Parathyroid adenoma (tissue), 2 donors: ENCODE measurements around the gene RBM23.

ENCODE experiments used
- H2AFZ ChIP-seq: fragments of 300-600 bp; sonication (generic); one replicate; pipeline ENCODE4 v1.7.0; 2017; ENCODE audit warnings: antibody characterized with exemption, mild to moderate bottlenecking
- H3K27ac ChIP-seq: fragments of 300-600 bp; sonication (generic); one replicate; pipeline ENCODE4 v1.7.0; 2017
- H3K27me3 ChIP-seq: fragments of 300-600 bp; sonication (generic); one replicate; pipeline ENCODE4 v1.7.0; 2017; ENCODE audit warnings: low read length; ENCODE audit not compliant: control insufficient read depth, insufficient read depth
- H3K36me3 ChIP-seq: fragments of 300-600 bp; sonication (generic); one replicate; pipeline ENCODE4 v1.7.0; 2017; ENCODE audit warnings: low read length; ENCODE audit not compliant: control insufficient read depth, insufficient read depth
- H3K4me1 ChIP-seq: fragments of 300-600 bp; sonication (generic); one replicate; pipeline ENCODE4 v1.7.0; 2017; ENCODE audit warnings: control low read depth
- H3K4me2 ChIP-seq: fragments of 300-600 bp; sonication (generic); one replicate; pipeline ENCODE4 v1.7.0; 2017; ENCODE audit warnings: low read length
- H3K4me3 ChIP-seq: fragments of 300-600 bp; sonication (generic); one replicate; pipeline ENCODE4 v1.7.0; 2017; ENCODE audit warnings: low read depth, low read length
- H3K79me2 ChIP-seq: fragments of 300-600 bp; sonication (generic); one replicate; pipeline ENCODE4 v1.7.0; 2017; ENCODE audit warnings: control low read depth
- H3K9ac ChIP-seq: fragments of 300-600 bp; sonication (generic); one replicate; pipeline ENCODE4 v1.7.0; 2017; ENCODE audit warnings: mild to moderate bottlenecking
- H3K9me3 ChIP-seq: fragments of 300-600 bp; sonication (generic); one replicate; pipeline ENCODE4 v1.7.0; 2017; ENCODE audit warnings: low read length; ENCODE audit not compliant: control insufficient read depth
- CTCF ChIP-seq: fragments of 300-600 bp; sonication (generic); IDR thresholded peaks from one replicate; pipeline ENCODE4 v1.7.0; 2017; ENCODE audit warnings: antibody characterized with exemption, mild to moderate bottlenecking
- donor health status: primary hyperparathyroidism.

Gene RBM23

GRCh38 chr14:22886500-22887259 is 32.3 kb downstream of the RBM23 start:
- peak overlapping the region; percentile 96 for H3K9ac ChIP-seq
- peaks cover 15% of the 10 kb centered on the region for H3K79me2 ChIP-seq
- H3K27ac ChIP-seq: peak overlapping the region; percentile 97

GRCh38 chr14:22885975-22886374 is 33.0 kb downstream of the RBM23 start:
- Histone ChIP-seq H3K27ac (peak overlapping the region; percentile 97), H3K4me1 (peaks cover 38% of the 10 kb centered on the region), H3K79me2 (peaks cover 16% of the 10 kb centered on the region), H3K4me2 (peak overlapping the region; percentile 95), H3K4me3 (peak overlapping the region; percentile 95), H3K9ac (no peak overlapping the region), H3K9me3 (no peaks in the 10 kb centered on the region), H3K27me3 (no peaks in the 10 kb centered on the region), H3K36me3 (no peaks in the 10 kb centered on the region), H2AFZ (peak overlapping the region; percentile 97)
- TF ChIP-seq CTCF: no peak

More at GRCh38 chr14:22886500-22887259, 32.3 kb downstream of the RBM23 start:
- H2AFZ ChIP-seq: peak overlapping the region; percentile 97
- peaks cover 34% of the 10 kb centered on the region for H3K4me1 ChIP-seq
- peak; percentile 17 for TF ChIP-seq CTCF
- peak overlapping the region; percentile 95 for H3K4me3 ChIP-seq
- peak overlapping the region; percentile 95 for H3K4me2 ChIP-seq
- no peaks in the 10 kb centered on the region for H3K36me3 ChIP-seq
- H3K9me3 ChIP-seq: no peaks in the 10 kb centered on the region
- H3K27me3 ChIP-seq: no peaks in the 10 kb centered on the region

- H3K36me3 ChIP-seq: no peaks in the 10 kb centered on the region
- no peak overlapping the region for H3K9ac ChIP-seq
- H3K4me3 ChIP-seq: no peak overlapping the region
- H3K79me2 ChIP-seq: peaks cover 16% of the 10 kb centered on the region
- no peaks in the 10 kb centered on the region for H3K27me3 ChIP-seq
- no peak for TF ChIP-seq CTCF
- no peak overlapping the region for H3K4me2 ChIP-seq
- peaks cover 38% of the 10 kb centered on the region for H3K4me1 ChIP-seq
- H2AFZ ChIP-seq: no peak overlapping the region
- peak overlapping the region; percentile 94 for H3K27ac ChIP-seq
- H3K9me3 ChIP-seq: no peaks in the 10 kb centered on the region
These were observed 34.0 kb downstream of the RBM23 start for GRCh38 chr14:22884738-22885523.

- Histone ChIP-seq H3K4me2 (no peak overlapping the region), H3K9me3 (no peaks in the 10 kb centered on the region), H3K4me1 (peaks cover 38% of the 10 kb centered on the region), H3K9ac (no peak overlapping the region), H3K4me3 (no peak overlapping the region), H3K27ac (peak overlapping the region; percentile 94), H3K27me3 (no peaks in the 10 kb centered on the region), H2AFZ (no peak overlapping the region), H3K36me3 (no peaks in the 10 kb centered on the region), H3K79me2 (peaks cover 16% of the 10 kb centered on the region)
- TF ChIP-seq CTCF: no peak
These were observed 34.7 kb downstream of the RBM23 start for GRCh38 chr14:22884076-22884737.
